K562 (cell line): Measurements from ENCODE around the gene GGA3. TPM values are rescaled to one million over a fixed set of nuclear protein-coding genes. Genes with fewer than 3 reads are reported as not detected.
A peak's percentile ranks its signal among the peaks of the same experiment; 100 is the strongest.

Experiments
- BRD4 ChIP-seq: fragments of 200-600 bp; sonication (generic); IDR thresholded peaks from 2 replicates; pipeline ENCODE4 v1.6.1; 2017; ENCODE audit warnings: inconsistent platforms
- CBX3 ChIP-seq, 2 experiments: IDR thresholded peaks; 1 replicate in 1 of 2; 2 replicates in 1 of 2; pipeline ENCODE4 v1.6.1; 2012; ENCODE audit warnings: inconsistent platforms in 2 of 2, low read length in 2 of 2, borderline replicate concordance in 1 of 2, control low read depth in 1 of 2
- FIP1L1 ChIP-seq: fragments of 200-400 bp; formaldehyde crosslinking; IDR thresholded peaks from 2 replicates; pipeline ENCODE4 v1.6.1; 2018; ENCODE audit warnings: mild to moderate bottlenecking, low read depth, low read length; ENCODE audit not compliant: poor library complexity, severe bottlenecking
- MCM7 ChIP-seq, 2 experiments: fragments of 450-650 bp; IDR thresholded peaks; 2 replicates each; pipeline ENCODE4 v1.6.1; 2016 to 2018
- NBN ChIP-seq: fragments of 450-650 bp; IDR thresholded peaks from 2 replicates; pipeline ENCODE4 v1.6.1; 2016; ENCODE audit warnings: low read depth, mild to moderate bottlenecking
- POLR2AphosphoS2 ChIP-seq: IDR thresholded peaks from 2 replicates; pipeline ENCODE4 v1.6.1; 2012; ENCODE audit warnings: low read length, improper control_type of control experiment
- SLC30A9 ChIP-seq: fragments of 250-450 bp; sonication (Bioruptor Pico); IDR thresholded peaks from 2 replicates; pipeline ENCODE4 v1.8.0; 2022; ENCODE audit warnings: mild to moderate bottlenecking, moderate library complexity
- TAF9B ChIP-seq: fragments of 450-650 bp; IDR thresholded peaks from 2 replicates; pipeline ENCODE4 v1.6.1; 2018; ENCODE audit warnings: mild to moderate bottlenecking; ENCODE audit not compliant: partially characterized antibody
- ZFP1 ChIP-seq: fragments of 450-650 bp; formaldehyde crosslinking; IDR thresholded peaks from 2 replicates; pipeline ENCODE4 v1.4.0; 2020; ENCODE audit warnings: mild to moderate bottlenecking, mixed read lengths
- polyA plus RNA-seq, 8 experiments: library from polyadenylated mRNA; depleted of rRNA in 4 of 8; stranded (reverse) in 5 of 8; unstranded in 3 of 8; fragments of >200 nt; fragmentation: Nextera tagmentation in 2 of 8; fragmentation: Illumina TruSeq in 1 of 8; extraction: Ambion mirVana in 2 of 8; extraction: Trizol in 1 of 8; gene quantifications; 2 replicates each; pipeline versions ENCODE4 v1.2.1 to v1.2.3, GENCODE V29; 2011 to 2014; ENCODE audit warnings: inconsistent platforms in 1 of 8, missing spikeins in 1 of 8
- total RNA-seq, 7 experiments: library from RNA; depleted of rRNA in 6 of 7; stranded (reverse); fragments of >200 nt in 6 of 7; fragmentation: Illumina TruSeq in 2 of 7; extraction: Trizol in 2 of 7; gene quantifications; 2 replicates each; pipeline versions ENCODE4 v1.2.1 to v1.2.3, GENCODE V29; 2011 to 2021; ENCODE audit warnings: low replicate concordance in 1 of 7
- TF ChIP-seq, protein P1 (sequence below): sonication (generic); formaldehyde crosslinking; IDR thresholded peaks from 2 replicates; pipeline ENCODE4 v1.8.1; 2022; ENCODE audit warnings: missing genetic modification reagents
- TF ChIP-seq, protein P2 (sequence below): sonication (generic); formaldehyde crosslinking; IDR thresholded peaks from 2 replicates; pipeline ENCODE4 v1.8.0; 2022; ENCODE audit warnings: missing genetic modification reagents, mild to moderate bottlenecking, borderline replicate concordance
- TF ChIP-seq, protein P3 (sequence below): fragments of 150-350 bp; IDR thresholded peaks from 2 replicates; pipeline ENCODE4 v1.6.1; 2014; ENCODE audit warnings: low read depth, mild to moderate bottlenecking, low read length, borderline replicate concordance
- TF ChIP-seq, protein P4 (sequence below): fragments of 250-450 bp; sonication (Bioruptor Pico); IDR thresholded peaks from 2 replicates; pipeline ENCODE4 v1.4.0; 2020; ENCODE audit warnings: borderline replicate concordance
- TF ChIP-seq, protein P5 (sequence below): fragments of 250-450 bp; sonication (Bioruptor Pico); IDR thresholded peaks from 2 replicates; pipeline ENCODE4 v1.8.0; 2022; ENCODE audit warnings: moderate library complexity, mild to moderate bottlenecking, inconsistent platforms
- TF ChIP-seq, protein P6 (sequence below): sonication (generic); formaldehyde crosslinking; IDR thresholded peaks from 2 replicates; pipeline ENCODE4 v1.8.1; 2023; ENCODE audit warnings: mild to moderate bottlenecking, missing genetic modification reagents

Gene GGA3
- total and polyA plus RNA-seq, 9 of the 15 experiments (the other 6 are each of a cell fraction or from before 2014, with no cell fraction given) = 5.7 to 64.9 (median 25.4) TPM

DNA sequence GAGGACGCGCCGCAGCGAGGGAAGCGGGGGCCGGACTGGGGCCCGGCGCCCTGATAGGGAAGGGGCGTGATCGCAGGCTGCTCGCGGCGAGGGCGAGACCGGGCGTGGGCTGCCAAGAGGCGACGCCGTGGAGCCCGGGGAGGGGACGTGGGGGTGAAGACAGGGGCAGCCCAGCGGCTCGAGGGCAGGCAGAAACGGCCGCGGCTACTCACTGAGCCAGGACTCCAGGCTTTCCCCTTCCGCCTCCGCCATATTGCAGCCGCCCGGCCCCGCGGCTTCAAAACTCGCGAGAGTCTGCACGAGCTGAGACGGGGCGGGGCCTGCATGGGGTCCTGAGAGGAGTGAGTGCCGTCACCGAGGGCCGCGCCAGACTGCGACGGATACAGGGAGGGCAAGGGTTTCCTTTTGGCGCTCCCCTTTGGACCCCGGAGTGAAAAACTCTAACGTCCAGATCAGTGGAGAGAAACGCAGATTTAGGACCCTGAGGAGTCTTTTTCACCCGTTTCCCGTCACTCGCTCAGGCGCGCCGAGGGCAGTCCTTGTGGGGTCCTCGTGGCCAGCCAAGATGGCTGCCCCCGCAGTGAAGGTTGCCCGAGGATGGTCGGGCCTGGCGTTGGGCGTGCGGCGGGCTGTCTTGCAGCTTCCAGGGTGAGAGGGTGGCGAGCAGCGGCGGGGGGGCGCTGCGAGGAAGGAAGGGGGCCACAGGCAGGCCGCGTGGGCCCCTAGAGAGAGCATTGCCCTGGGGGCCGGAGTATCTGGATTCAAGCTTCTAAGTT is at the start of gene GGA3, which contains the start of gene MRPS7 (continued):
- no peak for TF ChIP-seq SLC30A9
- peak; percentile 87; the same call in 1 of the 2 replicates for TF ChIP-seq BRD4
- TF ChIP-seq ZFP1 (CRISPR knock-in tag) = no peak
- TF ChIP-seq NBN = peak; percentile 45; the same call in 1 of the 2 replicates
- peak; percentile 45 for TF ChIP-seq FIP1L1
- TF ChIP-seq, protein P1, sequence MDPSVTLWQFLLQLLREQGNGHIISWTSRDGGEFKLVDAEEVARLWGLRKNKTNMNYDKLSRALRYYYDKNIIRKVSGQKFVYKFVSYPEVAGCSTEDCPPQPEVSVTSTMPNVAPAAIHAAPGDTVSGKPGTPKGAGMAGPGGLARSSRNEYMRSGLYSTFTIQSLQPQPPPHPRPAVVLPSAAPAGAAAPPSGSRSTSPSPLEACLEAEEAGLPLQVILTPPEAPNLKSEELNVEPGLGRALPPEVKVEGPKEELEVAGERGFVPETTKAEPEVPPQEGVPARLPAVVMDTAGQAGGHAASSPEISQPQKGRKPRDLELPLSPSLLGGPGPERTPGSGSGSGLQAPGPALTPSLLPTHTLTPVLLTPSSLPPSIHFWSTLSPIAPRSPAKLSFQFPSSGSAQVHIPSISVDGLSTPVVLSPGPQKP (CRISPR knock-in tag) = no peak
- TF ChIP-seq, protein P2, sequence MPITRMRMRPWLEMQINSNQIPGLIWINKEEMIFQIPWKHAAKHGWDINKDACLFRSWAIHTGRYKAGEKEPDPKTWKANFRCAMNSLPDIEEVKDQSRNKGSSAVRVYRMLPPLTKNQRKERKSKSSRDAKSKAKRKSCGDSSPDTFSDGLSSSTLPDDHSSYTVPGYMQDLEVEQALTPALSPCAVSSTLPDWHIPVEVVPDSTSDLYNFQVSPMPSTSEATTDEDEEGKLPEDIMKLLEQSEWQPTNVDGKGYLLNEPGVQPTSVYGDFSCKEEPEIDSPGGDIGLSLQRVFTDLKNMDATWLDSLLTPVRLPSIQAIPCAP (CRISPR knock-in tag) = no peak
- TF ChIP-seq, protein P3, sequence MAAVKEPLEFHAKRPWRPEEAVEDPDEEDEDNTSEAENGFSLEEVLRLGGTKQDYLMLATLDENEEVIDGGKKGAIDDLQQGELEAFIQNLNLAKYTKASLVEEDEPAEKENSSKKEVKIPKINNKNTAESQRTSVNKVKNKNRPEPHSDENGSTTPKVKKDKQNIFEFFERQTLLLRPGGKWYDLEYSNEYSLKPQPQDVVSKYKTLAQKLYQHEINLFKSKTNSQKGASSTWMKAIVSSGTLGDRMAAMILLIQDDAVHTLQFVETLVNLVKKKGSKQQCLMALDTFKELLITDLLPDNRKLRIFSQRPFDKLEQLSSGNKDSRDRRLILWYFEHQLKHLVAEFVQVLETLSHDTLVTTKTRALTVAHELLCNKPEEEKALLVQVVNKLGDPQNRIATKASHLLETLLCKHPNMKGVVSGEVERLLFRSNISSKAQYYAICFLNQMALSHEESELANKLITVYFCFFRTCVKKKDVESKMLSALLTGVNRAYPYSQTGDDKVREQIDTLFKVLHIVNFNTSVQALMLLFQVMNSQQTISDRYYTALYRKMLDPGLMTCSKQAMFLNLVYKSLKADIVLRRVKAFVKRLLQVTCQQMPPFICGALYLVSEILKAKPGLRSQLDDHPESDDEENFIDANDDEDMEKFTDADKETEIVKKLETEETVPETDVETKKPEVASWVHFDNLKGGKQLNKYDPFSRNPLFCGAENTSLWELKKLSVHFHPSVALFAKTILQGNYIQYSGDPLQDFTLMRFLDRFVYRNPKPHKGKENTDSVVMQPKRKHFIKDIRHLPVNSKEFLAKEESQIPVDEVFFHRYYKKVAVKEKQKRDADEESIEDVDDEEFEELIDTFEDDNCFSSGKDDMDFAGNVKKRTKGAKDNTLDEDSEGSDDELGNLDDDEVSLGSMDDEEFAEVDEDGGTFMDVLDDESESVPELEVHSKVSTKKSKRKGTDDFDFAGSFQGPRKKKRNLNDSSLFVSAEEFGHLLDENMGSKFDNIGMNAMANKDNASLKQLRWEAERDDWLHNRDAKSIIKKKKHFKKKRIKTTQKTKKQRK = no peak
- TF ChIP-seq MCM7 (IDR thresholded peaks at IDR 0.05) = no peak
- peak; percentile 97 for TF ChIP-seq TAF9B
- TF ChIP-seq, protein P4, sequence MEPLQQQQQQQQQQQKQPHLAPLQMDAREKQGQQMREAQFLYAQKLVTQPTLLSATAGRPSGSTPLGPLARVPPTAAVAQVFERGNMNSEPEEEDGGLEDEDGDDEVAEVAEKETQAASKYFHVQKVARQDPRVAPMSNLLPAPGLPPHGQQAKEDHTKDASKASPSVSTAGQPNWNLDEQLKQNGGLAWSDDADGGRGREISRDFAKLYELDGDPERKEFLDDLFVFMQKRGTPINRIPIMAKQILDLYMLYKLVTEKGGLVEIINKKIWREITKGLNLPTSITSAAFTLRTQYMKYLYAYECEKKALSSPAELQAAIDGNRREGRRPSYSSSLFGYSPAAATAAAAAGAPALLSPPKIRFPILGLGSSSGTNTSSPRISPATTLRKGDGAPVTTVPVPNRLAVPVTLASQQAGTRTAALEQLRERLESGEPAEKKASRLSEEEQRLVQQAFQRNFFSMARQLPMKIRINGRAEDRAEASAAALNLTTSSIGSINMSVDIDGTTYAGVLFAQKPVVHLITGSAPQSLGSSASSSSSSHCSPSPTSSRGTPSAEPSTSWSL (CRISPR knock-in tag) = no peak
- TF ChIP-seq, protein P5, sequence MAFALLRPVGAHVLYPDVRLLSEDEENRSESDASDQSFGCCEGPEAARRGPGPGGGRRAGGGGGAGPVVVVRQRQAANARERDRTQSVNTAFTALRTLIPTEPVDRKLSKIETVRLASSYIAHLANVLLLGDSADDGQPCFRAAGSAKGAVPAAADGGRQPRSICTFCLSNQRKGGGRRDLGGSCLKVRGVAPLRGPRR (CRISPR knock-in tag) = no peak
- TF ChIP-seq, protein P6, sequence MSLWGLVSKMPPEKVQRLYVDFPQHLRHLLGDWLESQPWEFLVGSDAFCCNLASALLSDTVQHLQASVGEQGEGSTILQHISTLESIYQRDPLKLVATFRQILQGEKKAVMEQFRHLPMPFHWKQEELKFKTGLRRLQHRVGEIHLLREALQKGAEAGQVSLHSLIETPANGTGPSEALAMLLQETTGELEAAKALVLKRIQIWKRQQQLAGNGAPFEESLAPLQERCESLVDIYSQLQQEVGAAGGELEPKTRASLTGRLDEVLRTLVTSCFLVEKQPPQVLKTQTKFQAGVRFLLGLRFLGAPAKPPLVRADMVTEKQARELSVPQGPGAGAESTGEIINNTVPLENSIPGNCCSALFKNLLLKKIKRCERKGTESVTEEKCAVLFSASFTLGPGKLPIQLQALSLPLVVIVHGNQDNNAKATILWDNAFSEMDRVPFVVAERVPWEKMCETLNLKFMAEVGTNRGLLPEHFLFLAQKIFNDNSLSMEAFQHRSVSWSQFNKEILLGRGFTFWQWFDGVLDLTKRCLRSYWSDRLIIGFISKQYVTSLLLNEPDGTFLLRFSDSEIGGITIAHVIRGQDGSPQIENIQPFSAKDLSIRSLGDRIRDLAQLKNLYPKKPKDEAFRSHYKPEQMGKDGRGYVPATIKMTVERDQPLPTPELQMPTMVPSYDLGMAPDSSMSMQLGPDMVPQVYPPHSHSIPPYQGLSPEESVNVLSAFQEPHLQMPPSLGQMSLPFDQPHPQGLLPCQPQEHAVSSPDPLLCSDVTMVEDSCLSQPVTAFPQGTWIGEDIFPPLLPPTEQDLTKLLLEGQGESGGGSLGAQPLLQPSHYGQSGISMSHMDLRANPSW (CRISPR knock-in tag) = no peak
- no peak for TF ChIP-seq CBX3 (IDR thresholded peaks at IDR 0.05; ENCODE audit: borderline replicate concordance in 1 of 2, low read length in 2 of 2)
- no peak for TF ChIP-seq POLR2AphosphoS2
